HEK293T (cell line): ENCODE measurements around the gene CCDC148.
"Not testable (repeated sequence)": the region's sequence is repeated elsewhere in the genome, so short reads cannot be mapped to it uniquely, and the experiment has no call there.

Source experiments
- CTCF ChIA-PET: fragments of 350-600 bp; formaldehyde crosslinking; extraction: SDS; loops from one replicate; lab custom pipeline; 2021; ENCODE audit warnings: antibody characterized with exemption, inconsistent platforms; lab: Yijun Ruan, JAX
- POLR2A ChIA-PET: fragments of 350-600 bp; formaldehyde crosslinking; extraction: SDS; loops from one replicate; lab custom pipeline; 2020; ENCODE audit warnings: antibody characterized with exemption, inconsistent platforms; lab: Yijun Ruan, JAX
- DNase-seq: peaks from one replicate; pipeline ENCODE4 v3.0.0; 2012; ENCODE audit warnings: mixed read lengths; ENCODE audit errors: extremely low spot score
- ARNT ChIP-seq: fragments of 450-650 bp; IDR thresholded peaks from 2 replicates; pipeline ENCODE4 v1.6.1; 2017; ENCODE audit warnings: mild to moderate bottlenecking
- BHLHE40 ChIP-seq: fragments of 450-650 bp; IDR thresholded peaks from 2 replicates; pipeline ENCODE4 v1.6.1; 2016; ENCODE audit warnings: mild to moderate bottlenecking, moderate library complexity, borderline replicate concordance
- CTBP1 ChIP-seq: fragments of 450-650 bp; IDR thresholded peaks from 2 replicates; pipeline ENCODE4 v1.6.1; 2016; ENCODE audit warnings: borderline replicate concordance
- ELF4 ChIP-seq: fragments of 450-650 bp; IDR thresholded peaks from 2 replicates; pipeline ENCODE4 v1.6.1; 2017; ENCODE audit warnings: antibody characterized with exemption
- FOXA1 ChIP-seq: fragments of 450-650 bp; IDR thresholded peaks from 2 replicates; pipeline ENCODE4 v1.6.1; 2016; ENCODE audit warnings: mild to moderate bottlenecking
- FOXK2 ChIP-seq: fragments of 450-650 bp; IDR thresholded peaks from 2 replicates; pipeline ENCODE4 v1.6.1; 2016; ENCODE audit warnings: mild to moderate bottlenecking
- FOXM1 ChIP-seq: fragments of 450-650 bp; IDR thresholded peaks from 2 replicates; pipeline ENCODE4 v1.6.1; 2017; ENCODE audit warnings: mild to moderate bottlenecking, borderline replicate concordance
- HDGF ChIP-seq: fragments of 450-650 bp; IDR thresholded peaks from 2 replicates; pipeline ENCODE4 v1.6.1; 2017; ENCODE audit warnings: antibody characterized with exemption, borderline replicate concordance
- L3MBTL2 ChIP-seq: fragments of 450-650 bp; conservative IDR thresholded peaks from 2 replicates; pipeline ENCODE4 v1.6.1; 2016; ENCODE audit warnings: mild to moderate bottlenecking
- LEF1 ChIP-seq: fragments of 450-650 bp; IDR thresholded peaks from 2 replicates; pipeline ENCODE4 v1.6.1; 2017; ENCODE audit warnings: mild to moderate bottlenecking, borderline replicate concordance
- NFRKB ChIP-seq: fragments of 450-650 bp; IDR thresholded peaks from 2 replicates; pipeline ENCODE4 v1.6.1; 2016; ENCODE audit warnings: mild to moderate bottlenecking, moderate library complexity
- SP1 ChIP-seq: fragments of 450-650 bp; IDR thresholded peaks from 2 replicates; pipeline ENCODE4 v1.6.1; 2017
- SUZ12 ChIP-seq: fragments of 450-650 bp; IDR thresholded peaks from 2 replicates; pipeline ENCODE4 v1.6.1; 2016; ENCODE audit warnings: mild to moderate bottlenecking
- TARDBP ChIP-seq: fragments of 450-650 bp; IDR thresholded peaks from 2 replicates; pipeline ENCODE4 v1.6.1; 2016
- ZNF384 ChIP-seq: fragments of 450-650 bp; IDR thresholded peaks from 2 replicates; pipeline ENCODE4 v1.6.1; 2016
- TF ChIP-seq, protein P1 (sequence below): fragments of 450-650 bp; IDR thresholded peaks from 2 replicates; pipeline ENCODE4 v1.6.1; 2016

Gene CCDC148

DNA sequence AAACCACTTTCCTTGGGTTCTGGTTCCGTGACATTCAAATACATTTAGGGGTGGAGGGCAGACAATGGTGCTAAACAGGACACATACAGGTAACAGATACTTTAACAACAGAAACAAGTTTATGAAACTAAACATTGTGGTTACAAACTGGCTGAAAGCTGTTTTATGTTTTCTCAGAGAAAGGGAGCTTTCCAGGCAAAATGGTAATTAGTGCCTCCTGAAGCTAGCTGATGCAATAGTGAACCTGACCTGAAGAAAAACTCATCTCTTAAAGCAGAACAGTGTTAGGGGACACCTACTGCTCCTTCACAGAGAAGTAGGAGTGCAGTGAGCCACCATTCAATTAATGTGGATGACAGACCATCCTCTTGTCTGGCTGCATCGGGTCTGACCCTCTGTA lies 138.9 kb downstream of the CCDC148 start:
- ChIA-PET CTCF (interaction anchor here (1.3 kb wide), 1 partner anchor 293 kb away, joined by 6 read pairs; no protein-coding TSS in a partner anchor), POLR2A (no interaction called here)
- no peak for TF ChIP-seq NFRKB
- TF ChIP-seq CTBP1 = no peak
- TF ChIP-seq ARNT = no peak
- no peak for TF ChIP-seq FOXM1
- TF ChIP-seq ZNF384 = no peak
- no peak for TF ChIP-seq L3MBTL2
- no peak for TF ChIP-seq SP1
- TF ChIP-seq SUZ12 = no peak
- no peak for TF ChIP-seq FOXK2
- no peak for TF ChIP-seq HDGF
- TF ChIP-seq BHLHE40 = no peak
- TF ChIP-seq LEF1 = no peak
- TF ChIP-seq ELF4 = no peak
- TF ChIP-seq, protein P1, sequence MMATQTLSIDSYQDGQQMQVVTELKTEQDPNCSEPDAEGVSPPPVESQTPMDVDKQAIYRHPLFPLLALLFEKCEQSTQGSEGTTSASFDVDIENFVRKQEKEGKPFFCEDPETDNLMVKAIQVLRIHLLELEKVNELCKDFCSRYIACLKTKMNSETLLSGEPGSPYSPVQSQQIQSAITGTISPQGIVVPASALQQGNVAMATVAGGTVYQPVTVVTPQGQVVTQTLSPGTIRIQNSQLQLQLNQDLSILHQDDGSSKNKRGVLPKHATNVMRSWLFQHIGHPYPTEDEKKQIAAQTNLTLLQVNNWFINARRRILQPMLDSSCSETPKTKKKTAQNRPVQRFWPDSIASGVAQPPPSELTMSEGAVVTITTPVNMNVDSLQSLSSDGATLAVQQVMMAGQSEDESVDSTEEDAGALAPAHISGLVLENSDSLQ = no peak
- TF ChIP-seq FOXA1 = no peak
- TF ChIP-seq TARDBP = no peak
- no peak for DNase-seq

DNA sequence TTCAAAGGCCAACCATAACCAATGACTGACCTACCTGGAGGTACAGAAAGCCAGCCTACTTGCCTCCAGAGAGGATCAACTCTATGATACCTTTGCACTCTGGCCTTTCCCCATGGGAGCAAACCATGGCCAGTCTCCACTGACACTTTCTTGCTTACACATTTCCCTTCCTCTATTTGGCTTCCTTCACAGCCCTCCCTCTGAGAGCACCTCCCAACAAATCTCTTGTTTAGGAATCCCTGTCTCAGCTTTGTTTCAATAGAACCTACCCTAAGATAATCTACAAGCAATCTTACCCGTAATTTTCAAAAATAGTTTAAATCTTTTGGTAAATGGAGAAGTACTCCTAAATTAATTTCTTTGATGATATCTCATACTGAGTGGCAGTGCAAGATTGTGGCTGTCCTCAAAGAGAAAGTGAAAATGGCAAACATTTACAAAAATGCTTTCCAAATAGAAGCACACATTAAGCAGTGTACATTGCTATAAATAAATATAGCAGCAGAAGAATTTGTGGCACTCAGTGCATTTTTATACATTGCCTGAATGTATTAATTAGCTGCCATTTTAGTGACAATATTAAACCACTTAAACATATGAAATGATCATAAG lies 140.6 kb downstream of the CCDC148 start:
- DNase-seq = no peak
- ChIA-PET CTCF (no interaction called here), POLR2A (no interaction called here)
- no peak for TF ChIP-seq HDGF
- TF ChIP-seq SUZ12 = no peak
- no peak for TF ChIP-seq LEF1
- TF ChIP-seq, protein P1 = no peak
- no peak for TF ChIP-seq CTBP1
- TF ChIP-seq L3MBTL2 = no peak
- TF ChIP-seq SP1 = no peak
- TF ChIP-seq FOXM1 = no peak
- TF ChIP-seq FOXK2 = no peak
- no peak for TF ChIP-seq NFRKB
- TF ChIP-seq TARDBP = no peak
- no peak for TF ChIP-seq ZNF384
- TF ChIP-seq FOXA1 = no peak
- TF ChIP-seq ELF4 = no peak
- TF ChIP-seq ARNT = no peak
- TF ChIP-seq BHLHE40 = no peak

DNA sequence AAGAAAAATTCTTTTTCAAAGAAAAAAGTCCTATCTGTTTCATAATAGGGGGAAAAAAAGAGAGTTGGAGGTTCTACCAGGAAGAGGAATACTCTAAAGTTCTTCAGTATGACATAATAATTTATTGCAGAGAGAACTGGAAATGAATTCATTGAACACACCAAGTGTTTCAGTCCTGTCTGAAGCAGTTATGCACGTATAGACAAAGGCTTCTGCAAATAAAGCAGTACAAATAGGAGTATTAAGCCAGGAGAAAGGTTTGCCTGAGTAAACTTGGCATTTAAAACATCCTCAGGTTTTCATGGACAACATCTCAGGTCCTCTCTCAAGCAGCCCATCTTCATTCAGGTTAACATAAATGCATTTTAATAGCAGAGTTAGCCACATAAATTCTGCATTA lies 141.6 kb downstream of the CCDC148 start:
- CTCF ChIA-PET = no interaction called here
- no peak for DNase-seq
- TF ChIP-seq FOXM1 = no peak
- no peak for TF ChIP-seq TARDBP
- no peak for TF ChIP-seq LEF1
- no peak for TF ChIP-seq ELF4
- TF ChIP-seq ZNF384 = no peak
- TF ChIP-seq NFRKB = no peak
- TF ChIP-seq FOXK2 = no peak
- TF ChIP-seq ARNT = no peak
- no peak for TF ChIP-seq BHLHE40
- POLR2A ChIA-PET = no interaction called here

DNA sequence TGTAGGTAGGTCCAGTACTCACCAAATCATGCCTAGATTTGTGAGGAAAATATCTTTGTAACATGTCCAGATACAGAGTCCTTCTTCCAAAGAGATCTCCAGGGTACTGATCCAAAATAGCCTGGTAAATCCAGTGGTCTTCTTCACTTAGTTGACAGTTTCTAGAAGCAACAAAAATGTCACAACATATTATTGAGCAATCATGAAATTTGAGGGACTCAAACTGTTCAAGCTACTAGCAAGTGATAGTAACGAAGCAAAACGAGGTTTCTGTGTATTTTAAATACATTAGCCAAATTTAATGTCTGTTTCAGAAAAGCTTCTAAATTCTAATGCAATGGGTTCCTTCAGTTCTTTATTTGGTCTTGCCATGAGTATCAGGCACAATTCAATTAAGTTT lies 142.8 kb downstream of the CCDC148 start:
- CTCF ChIA-PET = no interaction called here
- TF ChIP-seq ZNF384 = no peak
- TF ChIP-seq HDGF = no peak
- TF ChIP-seq SUZ12 = no peak
- TF ChIP-seq LEF1 = no peak
- no peak for TF ChIP-seq NFRKB
- TF ChIP-seq FOXK2 = no peak
- TF ChIP-seq L3MBTL2 = no peak
- no peak for TF ChIP-seq BHLHE40
- no peak for TF ChIP-seq TARDBP
- POLR2A ChIA-PET = no interaction called here
- DNase-seq = no peak

DNA sequence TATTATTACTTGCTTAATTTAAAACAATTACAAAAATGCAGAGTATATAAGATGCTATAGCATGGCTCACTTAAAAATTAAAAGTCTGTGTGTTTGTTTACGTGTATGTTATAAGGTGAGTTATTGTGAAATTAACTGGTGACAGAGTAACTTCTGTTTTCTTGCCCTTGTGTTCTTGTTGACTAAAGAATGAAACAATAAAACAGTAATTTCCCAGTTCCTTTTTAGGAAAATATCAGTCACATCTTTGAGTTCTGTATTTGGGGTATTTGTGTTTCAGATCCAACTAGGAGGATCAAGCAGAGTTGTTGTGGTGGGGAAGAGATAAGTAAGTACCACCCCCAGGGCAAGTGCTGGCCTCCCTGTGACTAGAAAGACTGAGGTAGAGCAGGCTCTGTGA lies 143.6 kb downstream of the CCDC148 start:
- DNase-seq = no peak
- TF ChIP-seq L3MBTL2 = no peak
- TF ChIP-seq FOXK2 = no peak
- no peak for TF ChIP-seq BHLHE40
- no peak for TF ChIP-seq ARNT
- no peak for TF ChIP-seq SUZ12
- no peak for TF ChIP-seq FOXA1
- TF ChIP-seq ELF4 = no peak
- TF ChIP-seq, protein P1 = no peak
- TF ChIP-seq TARDBP = no peak
- TF ChIP-seq FOXM1 = no peak
- TF ChIP-seq HDGF = no peak
- POLR2A ChIA-PET = no interaction called here
- CTCF ChIA-PET = no interaction called here

DNA sequence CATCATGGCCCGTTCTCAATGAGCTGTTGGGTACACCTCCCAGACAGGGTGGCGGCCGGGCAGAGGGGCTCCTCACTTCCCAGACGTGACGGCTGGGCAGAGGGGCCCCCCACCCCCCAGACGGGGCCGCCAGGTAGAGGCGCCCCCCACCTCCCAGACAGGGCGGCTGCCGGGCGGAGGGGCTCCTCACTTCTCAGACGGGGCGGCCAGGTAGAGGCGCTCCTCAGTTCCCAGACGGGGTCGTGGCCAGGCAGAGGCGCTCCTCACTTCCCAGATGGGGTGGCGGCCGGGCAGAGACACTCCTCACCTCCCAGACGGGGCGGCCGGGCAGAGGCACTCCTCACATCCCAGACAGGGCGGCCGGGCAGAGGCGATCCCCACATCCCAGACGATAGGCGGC lies 146.1 kb downstream of the CCDC148 start:
- POLR2A ChIA-PET, CTCF ChIA-PET, DNase-seq: not testable (repeated sequence)

DNA sequence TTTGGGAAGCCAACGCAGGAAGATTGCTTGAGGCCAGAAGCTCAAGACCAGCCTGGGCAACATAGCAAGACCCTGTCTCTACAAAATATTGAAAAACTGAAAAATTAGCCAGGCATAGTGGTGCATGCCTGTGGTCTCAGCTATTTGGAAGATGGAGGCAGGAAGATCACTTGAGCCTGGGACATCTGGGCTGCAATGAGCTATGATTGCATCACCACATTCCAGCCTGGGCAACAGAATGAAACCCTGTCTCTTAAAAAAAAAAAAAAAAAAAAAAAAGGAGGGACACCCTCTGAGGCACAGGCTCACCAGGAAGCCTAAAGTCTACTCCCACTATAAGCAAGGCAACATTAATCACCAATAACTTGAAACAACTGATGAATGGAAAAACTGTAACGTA lies 151.1 kb downstream of the CCDC148 start:
- CTCF ChIA-PET = no interaction called here
- POLR2A ChIA-PET = no interaction called here
- DNase-seq = no peak
- TF ChIP-seq HDGF (no peak), NFRKB (no peak), SUZ12 (no peak)
